ENCODE results near the gene OR9K2.
"Not testable (repeated sequence)": the region's sequence is repeated elsewhere in the genome, so short reads cannot be mapped to it uniquely, and the experiment has no call there.

OR9K2 gene

GRCh38 chr12:55126106-55126505 lies at the start of gene OR9K2:
Gene OR9K2 (plus strand): TSS chr12:55126406. CDS start chr12:55129835, 3,429 bp downstream.
- in situ Hi-C loops (cut with MboI; ENCODE audit: low sequenced_read_pairs), result no loop called here

- in situ Hi-C loops (cut with MboI; ENCODE audit: low sequenced_read_pairs), result no loop called here
Measured at GRCh38 chr12:55092579-55092978, 33.6 kb upstream of the OR9K2 start.

GRCh38 chr12:55112378-55112875 lies 13.8 kb upstream of the OR9K2 start:
- in situ Hi-C loops (cut with MboI; ENCODE audit: low sequenced_read_pairs), result no loop called here

GRCh38 chr12:55116152-55116551 lies 10.1 kb upstream of the OR9K2 start:
- in situ Hi-C loops (cut with MboI; ENCODE audit: low sequenced_read_pairs), result no loop called here

GRCh38 chr12:55132816-55133215 lies 6.6 kb downstream of the OR9K2 start:
- in situ Hi-C loops (cut with MboI; ENCODE audit: low sequenced_read_pairs), result no loop called here

DNA sequence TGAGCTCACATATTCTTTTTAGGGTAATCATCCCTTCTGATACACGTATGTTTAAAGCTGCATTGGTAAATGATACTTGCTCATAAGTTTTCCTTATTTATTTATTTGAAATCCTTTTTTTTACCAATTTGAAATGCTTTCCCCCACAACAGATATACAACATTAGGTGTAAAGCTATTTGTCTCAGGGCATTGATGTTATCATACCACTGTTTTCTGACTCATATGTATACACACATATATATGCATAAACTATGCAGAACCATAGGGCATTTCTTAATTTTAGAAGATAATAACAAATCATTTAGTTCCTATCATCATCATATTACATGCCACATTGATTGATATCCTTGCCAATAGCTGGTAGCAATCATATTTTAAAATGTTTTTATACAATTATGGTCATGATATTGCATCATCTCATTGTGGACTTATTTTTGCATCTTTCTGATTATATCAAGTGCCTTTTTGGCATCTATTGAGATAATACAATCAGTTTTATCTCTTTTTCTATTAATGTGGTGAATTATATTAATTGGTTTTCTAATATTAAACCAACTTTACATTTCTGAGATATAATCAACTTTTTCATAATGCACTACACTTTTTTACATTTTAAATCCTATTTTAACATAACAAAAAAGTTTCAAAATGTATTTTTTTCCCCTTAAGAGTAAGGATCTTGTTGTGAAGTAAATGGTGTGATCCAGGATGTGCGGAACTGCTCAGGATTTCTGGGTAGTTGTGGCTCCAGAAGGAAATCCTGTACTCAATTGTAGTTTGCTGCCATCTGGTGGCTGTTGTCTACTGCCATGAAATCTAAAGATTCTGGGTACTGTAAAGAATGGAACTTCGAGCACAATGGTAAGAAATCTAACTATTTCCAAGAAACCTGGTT lies 16.7 kb downstream of the OR9K2 start:
- in situ Hi-C loops (cut with MboI; ENCODE audit: low sequenced_read_pairs), result no loop called here

DNA sequence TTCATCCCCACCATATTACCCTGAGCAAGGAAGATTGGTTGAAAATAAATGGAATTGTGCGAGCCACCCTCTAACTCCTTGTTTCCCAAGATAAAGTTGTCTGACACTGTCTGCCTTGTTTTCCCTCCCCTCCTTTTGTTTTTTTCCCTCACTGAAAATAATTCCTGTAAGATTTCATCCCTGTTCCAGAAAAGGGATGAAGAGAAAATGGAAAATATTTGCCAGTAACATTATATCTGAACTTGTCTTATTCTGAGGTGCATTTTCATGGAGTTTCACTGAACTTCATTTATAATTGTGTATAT lies 17.3 kb downstream of the OR9K2 start:
- in situ Hi-C loops (cut with MboI; ENCODE audit: low sequenced_read_pairs), result no loop called here

DNA sequence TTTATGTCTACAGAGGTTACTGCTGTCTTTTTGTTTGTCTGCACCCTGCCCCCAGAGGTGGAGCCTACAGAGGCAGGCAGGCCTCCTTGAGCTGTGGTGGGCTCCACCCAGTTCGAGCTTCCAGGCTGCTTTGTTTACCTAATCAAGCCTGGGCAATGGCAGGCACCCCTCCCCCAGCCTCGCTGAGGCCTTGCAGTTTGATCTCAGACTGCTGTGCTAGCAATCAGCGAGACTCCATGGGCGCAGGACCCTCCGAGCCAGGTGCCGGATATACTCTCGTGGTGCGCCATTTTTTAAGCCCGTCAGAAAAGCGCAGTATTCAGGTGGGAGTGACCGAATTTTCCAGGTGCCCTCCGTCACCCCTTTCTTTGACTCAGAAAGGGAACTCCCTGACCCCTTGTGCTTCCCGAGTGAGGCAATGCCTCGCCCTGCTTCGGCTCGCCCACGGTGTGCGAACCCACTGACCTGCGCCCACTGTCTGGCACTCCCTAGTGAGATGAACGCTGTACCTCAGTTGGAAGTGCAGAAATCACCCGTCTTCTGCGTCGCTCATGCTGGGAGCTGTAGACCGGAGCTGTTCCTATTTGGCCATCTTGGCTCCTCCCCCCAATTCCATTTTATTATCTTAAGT lies 40.9 kb downstream of the OR9K2 start:
- in situ Hi-C loops (cut with MboI; ENCODE audit: low sequenced_read_pairs), result not testable (repeated sequence)

GRCh38 chr12:55171445-55171844 lies 45.2 kb downstream of the OR9K2 start:
- in situ Hi-C loops (cut with MboI; ENCODE audit: low sequenced_read_pairs), result no loop called here

GRCh38 chr12:55171846-55172245 lies 45.6 kb downstream of the OR9K2 start:
- in situ Hi-C loops (cut with MboI; ENCODE audit: low sequenced_read_pairs), result not testable (repeated sequence)

- in situ Hi-C loops (cut with MboI; ENCODE audit: low sequenced_read_pairs), result no loop called here
Measured at GRCh38 chr12:55172686-55173085, 46.5 kb downstream of the OR9K2 start.

- in situ Hi-C loops (cut with MboI; ENCODE audit: low sequenced_read_pairs), result no loop called here
Measured at GRCh38 chr12:55173456-55173855, 47.2 kb downstream of the OR9K2 start.
